ENCODE results near the gene HSFY2.
"Not testable (repeated sequence)": the region's sequence is repeated elsewhere in the genome, so short reads cannot be mapped to it uniquely, and the experiment has no call there.

- TF ChIP-seq, protein P1, sequence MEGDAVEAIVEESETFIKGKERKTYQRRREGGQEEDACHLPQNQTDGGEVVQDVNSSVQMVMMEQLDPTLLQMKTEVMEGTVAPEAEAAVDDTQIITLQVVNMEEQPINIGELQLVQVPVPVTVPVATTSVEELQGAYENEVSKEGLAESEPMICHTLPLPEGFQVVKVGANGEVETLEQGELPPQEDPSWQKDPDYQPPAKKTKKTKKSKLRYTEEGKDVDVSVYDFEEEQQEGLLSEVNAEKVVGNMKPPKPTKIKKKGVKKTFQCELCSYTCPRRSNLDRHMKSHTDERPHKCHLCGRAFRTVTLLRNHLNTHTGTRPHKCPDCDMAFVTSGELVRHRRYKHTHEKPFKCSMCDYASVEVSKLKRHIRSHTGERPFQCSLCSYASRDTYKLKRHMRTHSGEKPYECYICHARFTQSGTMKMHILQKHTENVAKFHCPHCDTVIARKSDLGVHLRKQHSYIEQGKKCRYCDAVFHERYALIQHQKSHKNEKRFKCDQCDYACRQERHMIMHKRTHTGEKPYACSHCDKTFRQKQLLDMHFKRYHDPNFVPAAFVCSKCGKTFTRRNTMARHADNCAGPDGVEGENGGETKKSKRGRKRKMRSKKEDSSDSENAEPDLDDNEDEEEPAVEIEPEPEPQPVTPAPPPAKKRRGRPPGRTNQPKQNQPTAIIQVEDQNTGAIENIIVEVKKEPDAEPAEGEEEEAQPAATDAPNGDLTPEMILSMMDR (IDR thresholded peaks at IDR 0.05) = not testable (repeated sequence)
- not testable (repeated sequence) for TF ChIP-seq POLR2A (IDR thresholded peaks at IDR 0.05; ENCODE audit: low read length); REST (IDR thresholded peaks at IDR 0.05)
These were observed at the start of gene HSFY2 for GRCh38 chrY:18773635-18774034.

All from A549 (cell line).